Body of pancreas (tissue), 4 donors: ENCODE results near the gene CAMK2A. TPM values are rescaled to one million over a fixed set of nuclear protein-coding genes. Genes with fewer than 3 reads are reported as not detected.

ENCODE experiments used
- ATAC-seq: fragments of 150-250 bp; one replicate; pipeline ENCODE4 v1.9.1; 2016
- DNase-seq, 4 donors: peaks; one replicate each; pipeline ENCODE4 v3.0.0-alpha.2; 2019
- H3K27ac ChIP-seq, 4 donors: fragments of 200-600 bp; sonication (generic); 1 replicate in 3 of 4; 2 replicates in 1 of 4; pipeline versions ENCODE4 v1.5.1 to v1.6.1; 2016 to 2019; ENCODE audit warnings: mild to moderate bottlenecking in 1 of 4, mixed read lengths in 1 of 4, moderate library complexity in 1 of 4
- H3K27me3 ChIP-seq, 2 donors: fragments of 200-600 bp; sonication (generic); one replicate each; pipeline ENCODE4 v1.6.0; 2016; ENCODE audit warnings: mild to moderate bottlenecking in 1 of 2
- H3K36me3 ChIP-seq, 2 donors: fragments of 200-600 bp; sonication (generic); replicated peaks in 1 of 2; 2 replicates each; pipeline ENCODE4 v1.5.1; 2016; ENCODE audit warnings: low read depth in 2 of 2; ENCODE audit not compliant: insufficient read depth in 1 of 2
- H3K4me1 ChIP-seq: fragments of 200-600 bp; sonication (generic); one replicate; pipeline ENCODE4 v1.6.0; 2016
- H3K4me3 ChIP-seq, 2 donors: fragments of 200-600 bp; sonication (generic); 1 replicate in 1 of 2; 2 replicates in 1 of 2; pipeline ENCODE4 v1.5.1; 2016 to 2019
- H3K9me3 ChIP-seq, 3 donors: fragments of 200-600 bp; sonication (generic); 1 replicate in 2 of 3; 2 replicates in 1 of 3; pipeline ENCODE4 v1.5.1; 2016
- CTCF ChIP-seq, 7 experiments: fragments of 450-650 bp in 4 of 7; fragments of 200-600 bp in 3 of 7; sonication (generic) in 3 of 7; IDR thresholded peaks; one replicate each; pipeline ENCODE4 v1.5.1; 2016 to 2019; ENCODE audit warnings: antibody characterized with exemption in 7 of 7
- POLR2A ChIP-seq, 3 donors: fragments of 450-650 bp; IDR thresholded peaks; one replicate each; pipeline ENCODE4 v1.6.1; 2016; ENCODE audit warnings: antibody characterized with exemption in 3 of 3, mild to moderate bottlenecking in 2 of 3
- WGBS, 2 donors: methylation state at CpG; one replicate each; pipeline ENCODE4 v1.1.5; 2017; 5-methylcytosine and 5-hydroxymethylcytosine counted together
- intact Hi-C: fragments of 100-400 bp; cut with DNase I; formaldehyde crosslinking; loops from one replicate; pipeline ENCODE4 v1.15.1; 2023
- total RNA-seq, 2 donors: library from RNA; depleted of rRNA; stranded (reverse); fragments of >200 nt; gene quantifications; one replicate each; pipeline ENCODE4 v1.1.0, GENCODE V29; 2016

The CAMK2A gene
- total RNA-seq, 2 donors from 2014 or later: 0.26 TPM; not detected in 1

- TF ChIP-seq POLR2A (IDR thresholded peaks at IDR 0.05): no peak
- TF ChIP-seq CTCF (IDR thresholded peaks at IDR 0.05): no peak
- intact Hi-C loops: no loop called here
- Histone ChIP-seq H3K27me3 (no peaks in the 10 kb centered on the region), H3K4me3 (no peak overlapping the region), H3K9me3 (no peaks in the 10 kb centered on the region), H3K27ac (no peak overlapping the region), H3K36me3 (no peaks in the 10 kb centered on the region), H3K4me1 (no peaks in the 10 kb centered on the region)
- DNase-seq (no peak), ATAC-seq (no peak)
- whole genome bisulfite sequencing, 2 donors: 75 to 77% methylated on average over 8 of the region's 8 CpGs
Observed at GRCh38 chr5:150281987-150282386, 7.6 kb downstream of the CAMK2A start.

GRCh38 chr5:150279330-150280020, 10.1 kb downstream of the CAMK2A start:
- ATAC-seq: no peak
- intact Hi-C loops: no loop called here
- Histone ChIP-seq H3K27ac (no peak overlapping the region), H3K4me1 (no peaks in the 10 kb centered on the region), H3K9me3 (no peaks in the 10 kb centered on the region), H3K4me3 (no peak overlapping the region), H3K36me3 (no peaks in the 10 kb centered on the region), H3K27me3 (no peaks in the 10 kb centered on the region)
- no peak for DNase-seq
- TF ChIP-seq CTCF (IDR thresholded peaks at IDR 0.05) (no peak), POLR2A (IDR thresholded peaks at IDR 0.05) (no peak)
- WGBS, 2 donors: 82 to 87% methylated on average over 13 of the region's 13 CpGs

- Histone ChIP-seq H3K27ac (no peak overlapping the region), H3K4me1 (no peaks in the 10 kb centered on the region), H3K36me3 (no peaks in the 10 kb centered on the region), H3K27me3 (no peaks in the 10 kb centered on the region), H3K4me3 (no peak overlapping the region), H3K9me3 (no peaks in the 10 kb centered on the region)
- DNase-seq: no peak
- no peak for TF ChIP-seq CTCF (IDR thresholded peaks at IDR 0.05)
- TF ChIP-seq POLR2A (IDR thresholded peaks at IDR 0.05): no peak
- ATAC-seq: no peak
- WGBS, 2 donors: 88 to 93% methylated on average over 6 of the region's 6 CpGs
- intact Hi-C loops: no loop called here
Observed at GRCh38 chr5:150278916-150279315, 10.7 kb downstream of the CAMK2A start.

GRCh38 chr5:150278046-150278730, 11.4 kb downstream of the CAMK2A start:
- 69 to 72% methylated on average over 7 of the region's 7 CpGs for WGBS, 2 donors
- Histone ChIP-seq H3K9me3 (no peaks in the 10 kb centered on the region), H3K36me3 (no peaks in the 10 kb centered on the region), H3K27me3 (no peaks in the 10 kb centered on the region), H3K4me3 (no peak overlapping the region), H3K27ac (no peak overlapping the region), H3K4me1 (no peaks in the 10 kb centered on the region)
- TF ChIP-seq CTCF (IDR thresholded peaks at IDR 0.05): no peak
- TF ChIP-seq POLR2A (IDR thresholded peaks at IDR 0.05): no peak
- no peak for DNase-seq
- intact Hi-C loops: no loop called here
- ATAC-seq: no peak
